Skin epidermis (tissue), 12 donors: Measurements from ENCODE around the gene COPS9.
A peak's percentile ranks its signal among the peaks of the same experiment; 100 is the strongest.

Source experiments
- H3K27ac ChIP-seq, 21 experiments: fragments of 200-600 bp; sonication (generic) in 11 of 21; one replicate each; pipeline ENCODE4 v1.5.0; 2020; ENCODE audit warnings: mild to moderate bottlenecking in 3 of 21, inconsistent platforms in 2 of 21, moderate library complexity in 2 of 21
- H3K4me3 ChIP-seq, 7 experiments: fragments of 200-600 bp; sonication (generic) in 2 of 7; one replicate each; pipeline ENCODE4 v1.5.0; 2020; ENCODE audit warnings: inconsistent platforms in 2 of 7, mild to moderate bottlenecking in 2 of 7, moderate library complexity in 1 of 7

The COPS9 gene

DNA sequence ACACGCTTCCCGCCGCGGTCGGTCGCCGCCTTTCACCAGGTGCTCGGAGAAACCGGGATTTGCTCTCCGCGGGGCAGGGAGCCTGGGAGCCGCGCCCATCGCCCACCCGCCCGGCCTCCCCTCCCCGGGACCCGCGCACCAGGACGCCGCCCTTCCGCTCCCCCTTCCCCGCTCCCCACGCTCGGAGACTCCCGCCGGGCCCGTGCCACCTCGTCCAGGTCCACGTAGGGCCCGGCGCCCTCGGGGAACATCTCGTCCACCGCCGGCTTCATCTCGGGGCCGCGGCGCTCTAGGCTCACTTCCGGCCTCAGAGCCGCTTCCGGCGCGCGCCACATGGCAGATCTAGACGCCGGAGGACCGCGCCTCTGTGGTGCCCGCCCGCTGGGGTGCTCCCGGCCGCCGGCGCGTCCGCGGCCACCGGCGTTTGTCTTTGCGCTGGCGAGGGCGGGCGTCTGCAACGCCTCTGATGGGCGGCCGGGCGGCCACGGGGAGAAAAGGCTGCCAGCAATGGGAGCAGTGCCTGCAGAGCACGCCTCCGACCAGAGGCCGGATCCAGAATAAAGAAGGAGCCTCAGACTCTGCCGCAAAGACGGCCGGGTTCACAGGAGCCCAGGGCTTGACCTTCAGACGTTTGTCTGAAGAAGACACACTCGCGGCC is at the start of gene COPS9:
Gene COPS9 (minus strand): TSS at position 293 of the 658 bp plus-strand sequence. CDS start 21 bp downstream, at position 272.
- peak within 1 kb of the TSS; percentile 77 to 100 (median 91) for H3K4me3 ChIP-seq
- H3K27ac ChIP-seq = peak within 1 kb of the TSS; percentile 27 to 94 (median 89)

DNA sequence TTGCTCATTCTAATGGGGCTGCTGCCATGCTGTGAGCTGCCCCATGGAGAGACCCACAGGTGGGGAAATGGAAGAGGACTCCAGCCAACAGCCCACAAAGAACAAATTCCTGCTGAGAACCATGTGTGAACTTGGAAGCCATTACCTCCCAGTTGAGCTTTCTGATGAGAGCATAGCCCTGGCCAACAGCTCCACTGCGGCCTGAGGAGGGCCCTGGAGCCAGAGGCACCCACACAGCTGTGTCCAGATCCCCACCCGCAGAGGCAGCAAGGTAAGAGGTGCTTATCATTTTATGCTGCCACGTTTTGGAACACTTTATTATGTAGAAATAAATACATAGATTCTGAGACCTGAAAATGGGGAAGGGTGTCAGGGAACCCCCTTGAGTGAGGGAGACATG is 48.6 kb upstream of the COPS9 start:
- Histone ChIP-seq H3K27ac (no peak overlapping the region), H3K4me3 (no peak overlapping the region)

DNA sequence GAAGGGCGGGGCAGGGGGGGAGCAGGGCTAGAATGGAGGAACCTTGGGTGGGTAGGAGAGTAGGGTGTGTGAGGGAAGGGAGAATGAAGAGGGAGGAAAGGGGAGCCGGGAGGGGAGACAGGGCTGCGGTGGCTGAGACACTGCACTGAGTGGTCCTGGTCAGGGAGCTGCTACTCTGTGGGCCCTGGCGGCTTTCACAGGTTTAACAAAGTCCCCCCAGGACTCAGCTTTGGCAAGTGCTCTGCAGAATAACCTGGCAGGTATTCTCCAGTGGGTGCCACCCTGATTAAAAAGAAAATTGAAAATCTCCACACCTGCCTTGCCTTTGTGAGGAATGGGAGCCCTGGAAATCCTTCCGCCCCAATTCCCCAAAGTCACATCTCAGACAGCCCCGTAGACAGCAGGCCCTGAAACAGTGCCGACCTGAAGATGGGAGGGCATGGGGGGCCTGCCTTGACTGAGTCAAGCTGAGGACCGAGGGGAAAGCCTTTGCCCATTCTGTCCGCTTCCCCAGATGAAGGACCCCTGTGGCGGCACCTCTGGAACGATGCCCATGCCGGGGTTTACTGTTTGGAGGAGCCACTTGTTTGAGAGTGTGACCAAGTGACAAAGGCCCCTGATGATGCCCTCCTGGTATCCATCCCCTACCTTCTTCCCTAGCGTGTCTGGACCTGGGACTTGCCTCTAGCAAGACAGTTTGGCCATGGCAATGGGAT is 47.9 kb upstream of the COPS9 start:
- no peak overlapping the region for H3K4me3 ChIP-seq
- no peak overlapping the region for H3K27ac ChIP-seq

DNA sequence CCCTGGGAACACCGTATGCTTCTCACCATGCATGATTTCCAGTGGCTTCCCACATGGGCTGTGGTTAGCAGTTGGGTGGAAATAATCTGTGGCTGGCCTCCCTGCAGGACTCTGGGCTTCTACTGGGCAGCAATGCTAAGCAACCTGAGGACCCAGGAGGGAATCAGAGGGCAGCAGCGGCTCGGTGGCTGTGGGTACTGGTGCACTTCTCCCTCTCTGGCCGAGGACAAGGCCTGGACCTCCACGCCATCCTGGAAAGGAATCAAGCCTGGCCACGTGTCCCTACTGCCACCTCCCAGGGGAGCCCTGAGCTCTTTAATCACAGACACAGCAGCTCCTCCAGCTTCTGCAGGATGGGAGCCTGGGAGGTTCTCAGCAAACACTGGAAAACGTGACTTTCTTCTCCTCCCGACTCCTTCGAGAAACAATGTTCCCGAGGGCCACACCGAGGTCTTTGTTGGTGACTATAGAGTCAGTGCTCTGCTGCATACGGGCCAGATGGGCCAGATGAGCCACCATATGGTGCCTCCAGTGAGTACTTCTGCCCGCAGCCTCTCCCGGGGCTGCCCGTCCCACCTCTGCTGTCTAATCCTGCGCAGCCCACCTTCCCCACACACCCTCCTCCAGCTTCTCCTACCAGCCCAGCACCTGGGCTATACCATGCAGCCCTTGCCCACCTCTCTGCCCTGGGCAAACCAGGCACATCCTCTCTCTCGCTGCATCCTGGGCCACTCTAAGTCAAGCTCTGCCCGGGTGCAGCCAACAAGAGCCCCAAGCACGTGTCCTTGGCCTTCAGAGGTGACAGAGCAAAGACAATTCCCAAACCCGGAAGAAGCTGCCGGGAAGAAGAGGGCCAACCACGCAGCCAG is 47.1 kb upstream of the COPS9 start:
- Histone ChIP-seq H3K4me3 (no peak overlapping the region), H3K27ac (no peak overlapping the region)

DNA sequence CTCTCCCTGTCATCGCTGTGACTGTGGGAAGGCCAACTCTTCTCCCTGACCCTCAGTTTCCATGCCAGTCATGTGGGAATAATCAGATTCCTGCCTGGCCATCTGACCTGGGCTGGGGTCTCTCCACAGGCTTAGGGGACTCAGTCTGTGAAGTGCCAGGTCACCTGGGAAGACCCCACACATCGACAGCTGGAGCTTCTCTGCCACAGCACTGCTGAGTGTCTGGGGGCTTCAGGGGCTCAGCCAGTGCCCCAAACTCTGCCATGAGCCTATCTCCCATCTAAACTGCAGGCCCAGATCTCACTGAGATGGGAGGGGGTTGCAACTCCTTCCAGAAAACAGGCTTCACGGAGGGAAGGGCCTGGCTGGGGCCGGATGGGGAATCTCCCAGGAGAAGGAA is 46.4 kb upstream of the COPS9 start:
- H3K27ac ChIP-seq = no peak overlapping the region
- H3K4me3 ChIP-seq = no peak overlapping the region

DNA sequence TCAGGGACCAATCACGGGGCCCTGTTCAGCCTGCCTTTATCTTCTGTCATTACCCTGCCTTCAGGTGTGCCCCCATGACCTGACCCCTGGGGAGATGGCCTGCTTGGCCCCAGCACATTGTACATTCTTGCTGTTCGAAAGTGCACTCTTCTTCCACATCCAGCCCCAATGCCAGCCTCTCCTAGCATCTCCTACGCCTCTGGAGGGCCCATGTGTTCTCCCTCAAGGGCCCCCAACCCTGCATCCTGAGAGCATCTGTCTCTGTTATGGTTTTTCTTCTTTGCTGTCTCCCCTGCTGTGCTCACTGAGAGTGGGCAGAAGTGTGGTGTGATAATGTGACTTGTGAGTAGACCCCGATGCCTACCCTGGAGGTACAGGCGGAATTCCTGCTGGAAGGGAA is 45.9 kb upstream of the COPS9 start:
- no peak overlapping the region for H3K4me3 ChIP-seq
- H3K27ac ChIP-seq = no peak overlapping the region

DNA sequence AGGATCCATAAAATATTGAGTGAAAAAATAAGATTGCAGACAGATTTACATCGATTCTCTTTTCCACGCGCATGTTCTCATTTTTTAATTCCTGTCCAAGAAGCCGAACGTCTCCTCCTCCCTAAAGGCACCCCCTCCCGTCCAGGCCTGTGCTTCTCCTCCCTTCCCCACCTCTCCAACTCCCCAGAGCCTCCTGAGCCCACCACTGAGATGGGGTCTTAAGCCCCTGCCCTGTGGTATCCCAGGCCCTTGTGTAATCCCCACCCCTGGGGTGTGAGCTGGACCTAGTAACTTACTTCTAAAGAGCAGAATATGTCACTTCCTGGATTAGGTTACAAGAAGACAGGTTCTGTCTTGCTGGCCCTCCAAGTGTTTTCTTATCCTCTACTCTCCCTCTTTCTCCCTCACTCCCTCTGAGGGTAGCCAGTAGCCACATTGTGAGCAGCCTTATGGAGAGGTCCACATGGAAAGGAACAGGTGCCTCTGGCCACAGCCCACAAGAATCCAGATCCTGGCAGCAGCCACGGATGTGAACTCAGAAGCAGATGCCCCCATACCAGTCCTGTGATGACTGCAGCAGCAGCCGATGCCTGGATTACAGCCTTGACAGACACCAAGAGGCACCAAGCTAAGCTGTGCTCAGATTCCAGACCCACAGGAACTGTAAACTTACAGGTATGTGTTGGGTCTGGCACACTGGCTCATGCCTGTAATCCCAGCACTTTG is 44.0 kb upstream of the COPS9 start:
- no peak overlapping the region for H3K27ac ChIP-seq
- H3K4me3 ChIP-seq = no peak overlapping the region

DNA sequence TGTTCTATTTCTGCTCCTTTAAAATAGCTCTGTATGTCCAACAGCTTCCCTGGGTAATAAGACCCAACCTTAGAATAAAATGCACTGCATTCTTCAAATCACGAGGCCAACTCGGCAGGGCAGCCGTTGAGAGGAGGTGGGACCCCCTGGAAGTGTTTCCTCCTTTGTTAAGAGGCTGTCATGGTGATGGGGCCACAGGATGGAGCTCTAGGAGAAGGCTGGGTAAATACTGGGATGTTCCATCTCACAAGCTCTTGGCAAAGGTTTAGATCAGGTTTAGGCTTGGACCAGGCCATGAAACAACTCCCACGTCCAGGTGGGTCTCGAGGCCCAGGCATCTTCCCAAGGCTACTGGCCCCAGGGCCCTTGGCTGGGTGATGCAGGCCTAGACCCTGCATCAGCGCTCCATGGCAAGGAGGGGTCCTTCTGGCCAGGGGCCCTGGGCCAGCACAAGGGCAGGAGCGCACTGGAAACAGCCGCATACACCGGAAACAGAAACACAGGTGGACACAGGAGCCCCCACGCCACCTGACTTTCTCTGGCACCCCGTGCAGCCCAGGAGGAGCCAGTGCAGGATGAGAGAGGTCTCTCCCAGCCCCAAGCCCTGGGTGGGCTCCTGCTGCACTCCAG is 43.2 kb upstream of the COPS9 start:
- Histone ChIP-seq H3K27ac (no peak overlapping the region), H3K4me3 (no peak overlapping the region)

DNA sequence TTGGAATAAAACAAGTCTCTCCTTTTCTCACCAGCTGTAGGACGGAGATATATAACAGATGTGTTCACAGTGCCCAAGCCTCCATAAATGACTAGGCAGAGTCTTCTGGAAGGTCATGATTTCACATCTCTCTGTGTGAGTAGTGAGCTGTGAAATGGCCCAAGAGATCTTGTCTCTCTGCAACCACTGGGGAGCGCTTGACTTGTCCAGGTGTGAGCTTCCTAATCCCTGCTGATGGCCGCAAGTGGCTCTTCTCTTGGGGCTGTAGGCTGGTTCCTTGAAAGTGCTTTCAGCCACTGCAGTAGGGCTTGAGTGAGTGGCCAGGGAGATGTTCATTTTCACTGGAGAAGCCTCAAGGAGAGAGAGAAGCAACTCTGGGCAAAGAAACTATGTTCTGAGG is 42.5 kb upstream of the COPS9 start:
- Histone ChIP-seq H3K4me3 (no peak overlapping the region), H3K27ac (no peak overlapping the region)

DNA sequence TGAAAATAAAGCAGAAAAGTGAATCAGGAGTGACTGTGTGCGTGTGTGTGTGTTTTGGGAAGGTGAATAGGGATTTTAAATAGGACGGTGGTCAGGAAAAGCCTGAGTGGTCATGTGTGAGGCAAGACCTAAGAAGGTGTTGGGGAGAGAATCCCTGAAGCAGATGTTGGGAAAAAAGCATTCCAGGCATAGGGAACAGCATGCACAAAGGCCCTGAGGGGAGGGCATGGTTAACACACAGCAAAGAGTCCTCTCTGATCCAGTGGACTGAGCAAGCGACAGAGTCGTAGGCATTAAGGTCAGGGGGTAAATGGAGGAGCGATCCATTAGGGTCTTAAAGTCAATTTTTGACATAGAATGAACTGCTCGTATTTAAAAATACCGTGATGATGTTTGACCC is 38.4 kb upstream of the COPS9 start:
- Histone ChIP-seq H3K27ac (no peak overlapping the region), H3K4me3 (no peak overlapping the region)

DNA sequence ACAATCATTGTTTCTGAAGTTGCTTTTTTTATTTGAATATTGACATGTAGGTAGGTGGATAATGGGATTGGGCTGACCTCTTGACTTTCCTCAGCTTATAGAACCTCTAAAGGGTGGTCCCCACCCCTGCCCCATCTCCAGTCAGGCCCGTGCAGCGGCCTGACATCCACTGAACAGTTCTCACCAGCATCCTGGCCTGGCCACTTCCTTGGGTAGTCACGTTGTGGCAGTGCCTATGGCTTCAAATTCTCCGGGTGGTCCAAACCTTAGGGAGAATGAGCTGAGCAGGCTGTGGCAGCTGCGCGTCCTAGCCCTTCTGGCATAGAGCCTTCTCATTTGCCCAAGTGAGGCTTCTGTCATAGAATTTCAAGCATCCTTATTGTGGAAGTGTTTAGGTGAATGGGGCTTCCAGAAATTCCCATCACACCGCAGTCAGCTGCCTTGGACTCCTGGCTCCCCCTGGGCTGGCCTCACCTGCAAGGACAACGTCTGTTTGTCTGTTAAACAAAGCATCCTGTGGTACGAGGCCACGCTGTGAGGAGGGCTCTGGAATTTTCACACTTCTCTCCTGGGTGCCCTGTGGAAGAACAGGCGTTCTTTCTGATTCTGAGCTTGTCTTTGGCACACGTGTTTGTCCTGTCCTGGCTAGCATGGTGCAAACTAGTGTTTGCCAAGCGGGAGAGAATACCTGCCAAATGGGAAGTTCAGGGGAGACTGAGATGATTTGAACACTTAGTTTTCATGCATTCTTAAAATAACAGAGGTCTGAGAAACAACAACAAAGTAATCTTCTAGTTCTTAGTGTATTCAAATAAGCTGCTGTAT is 36.2 kb upstream of the COPS9 start:
- Histone ChIP-seq H3K4me3 (no peak overlapping the region), H3K27ac (no peak overlapping the region)

DNA sequence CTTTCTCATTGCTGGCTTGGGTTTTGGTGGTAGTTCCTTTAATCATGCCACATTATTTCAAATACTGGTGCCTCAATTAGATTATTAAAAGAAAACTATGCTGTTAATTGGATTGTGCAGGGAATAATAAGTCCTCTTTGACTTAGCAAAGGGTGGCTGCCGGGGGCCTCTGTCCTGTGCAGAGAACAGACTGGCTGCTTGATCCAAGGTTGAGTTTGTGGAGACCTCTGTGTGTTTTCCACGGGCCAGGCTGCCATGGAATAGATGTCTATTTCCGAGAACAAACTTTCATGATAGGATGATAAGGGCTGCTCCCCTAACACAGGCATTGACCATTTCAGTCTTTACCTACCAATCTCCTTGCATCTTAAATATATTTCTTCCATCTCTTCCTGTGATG is 34.8 kb upstream of the COPS9 start:
- no peak overlapping the region for H3K4me3 ChIP-seq
- H3K27ac ChIP-seq = no peak overlapping the region

DNA sequence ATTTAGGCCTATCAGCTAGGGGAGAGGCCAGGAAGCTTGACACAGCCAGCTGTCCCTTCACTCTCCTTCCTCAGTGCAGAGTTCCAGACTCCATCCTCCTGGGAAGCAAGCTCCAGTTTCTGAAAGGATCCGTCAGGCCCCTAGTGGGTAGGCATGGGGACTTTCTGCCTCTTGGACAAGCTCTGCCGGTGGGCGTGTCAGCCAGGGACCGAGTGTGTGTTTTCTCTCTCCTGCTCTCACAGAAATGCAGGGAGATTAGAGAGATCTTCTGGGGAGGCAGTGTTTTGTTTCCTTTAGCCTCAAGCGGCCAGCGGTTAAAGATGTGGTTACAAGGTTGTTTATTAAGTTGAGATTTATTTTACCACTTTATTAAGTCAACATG is 34.2 kb upstream of the COPS9 start:
- Histone ChIP-seq H3K4me3 (no peak overlapping the region), H3K27ac (no peak overlapping the region)

DNA sequence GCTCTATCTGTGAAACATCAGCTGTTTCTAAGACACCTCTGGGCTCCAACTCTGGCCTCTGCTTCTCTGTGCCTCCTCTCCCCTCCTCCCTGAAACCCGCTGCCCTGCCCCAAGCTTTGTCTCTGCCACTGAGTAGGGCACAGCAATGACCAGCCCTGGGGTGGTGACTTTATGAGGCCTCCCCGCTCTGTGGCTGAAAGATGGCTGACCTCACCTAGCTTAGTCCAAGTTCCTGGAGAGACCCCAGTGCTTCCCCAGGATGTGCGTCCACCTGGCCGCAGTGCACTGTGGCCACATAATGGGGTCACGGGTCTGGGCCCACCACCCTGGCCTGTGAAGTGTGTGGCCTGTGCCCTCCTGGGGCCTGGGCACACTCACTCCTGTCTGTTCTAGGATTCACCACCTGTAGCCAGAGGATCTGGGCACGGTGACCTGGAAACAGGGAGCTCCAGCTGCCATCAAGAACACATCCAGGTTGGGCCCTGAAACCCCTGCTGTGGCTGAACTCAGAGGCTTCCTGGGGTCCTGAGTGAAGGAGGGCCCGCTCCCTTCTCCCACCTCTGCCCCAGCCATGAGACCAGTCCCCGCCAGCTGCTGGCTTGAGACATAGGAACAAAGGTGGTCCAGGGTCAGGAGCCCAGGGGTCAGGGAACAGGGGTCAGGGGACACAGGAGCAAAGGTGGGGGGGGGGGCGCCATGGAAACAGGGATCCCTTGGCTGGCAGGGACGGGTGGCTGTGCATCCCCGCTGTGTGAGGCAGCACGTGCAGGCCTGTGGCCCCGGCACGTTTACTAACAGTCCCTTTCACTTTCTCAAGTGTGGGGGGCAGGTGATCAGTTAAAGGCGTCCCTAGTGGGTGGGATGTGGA is 33.6 kb upstream of the COPS9 start:
- no peak overlapping the region for H3K27ac ChIP-seq
- no peak overlapping the region for H3K4me3 ChIP-seq

DNA sequence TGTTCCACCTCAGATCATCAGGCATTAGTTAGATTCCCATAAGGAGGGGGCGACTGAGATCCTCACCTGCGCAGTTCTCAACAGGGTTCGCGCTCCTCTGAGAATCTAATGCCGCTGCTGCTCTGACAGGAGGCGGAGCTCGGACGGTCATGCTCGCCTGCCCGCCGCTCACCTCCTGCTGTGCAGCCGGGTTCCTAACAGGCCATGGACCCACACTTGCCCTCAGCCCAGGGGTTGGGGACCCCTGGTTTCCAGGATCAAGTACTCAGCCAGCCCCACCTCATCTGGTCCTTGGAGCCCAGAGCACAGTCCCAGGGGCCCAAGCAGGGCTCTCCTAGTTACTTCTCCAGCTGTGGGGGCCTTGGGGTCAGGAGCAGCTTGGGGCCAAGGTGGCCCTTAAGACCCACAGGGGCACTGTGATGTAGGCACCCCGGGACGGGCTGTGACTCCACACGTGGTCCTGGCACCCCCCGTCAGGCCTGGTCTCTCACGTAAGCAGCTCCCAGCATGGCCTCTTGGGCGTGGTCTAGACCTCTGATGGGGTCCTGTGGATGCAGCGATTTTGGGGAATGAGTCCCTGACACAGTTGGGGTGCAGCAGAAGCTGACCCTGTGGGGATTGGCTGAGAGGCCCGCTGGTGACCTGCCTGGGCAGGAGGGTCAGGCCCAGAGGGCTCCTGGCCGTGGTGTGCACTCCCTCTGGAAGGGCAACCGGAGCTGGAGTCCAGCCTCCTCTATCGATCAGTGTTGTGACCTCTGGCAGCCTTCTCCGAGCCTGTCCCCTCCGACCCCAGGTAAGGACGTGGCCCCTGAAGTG is 32.6 kb upstream of the COPS9 start:
- H3K27ac ChIP-seq = no peak overlapping the region
- H3K4me3 ChIP-seq = no peak overlapping the region

DNA sequence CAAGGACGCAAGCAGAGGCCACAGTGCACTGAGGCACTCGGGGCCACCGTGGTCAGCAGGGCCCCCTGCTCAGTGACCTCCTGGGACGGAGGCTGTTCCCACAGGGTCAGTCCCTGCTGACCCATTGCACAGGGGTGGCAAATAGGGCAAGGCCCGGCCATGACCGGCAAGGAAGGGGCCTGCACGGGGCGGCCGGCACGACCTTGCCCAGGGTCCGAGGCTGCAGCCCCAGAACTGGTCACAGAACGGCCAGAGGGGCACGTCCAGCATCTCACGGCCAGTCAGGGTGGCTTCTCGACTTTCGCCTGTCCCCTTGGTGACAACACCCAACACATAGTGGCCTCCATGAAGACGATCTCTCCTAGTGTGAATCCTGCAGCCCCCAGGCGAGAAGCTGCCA is 31.9 kb upstream of the COPS9 start:
- Histone ChIP-seq H3K4me3 (no peak overlapping the region), H3K27ac (no peak overlapping the region)

DNA sequence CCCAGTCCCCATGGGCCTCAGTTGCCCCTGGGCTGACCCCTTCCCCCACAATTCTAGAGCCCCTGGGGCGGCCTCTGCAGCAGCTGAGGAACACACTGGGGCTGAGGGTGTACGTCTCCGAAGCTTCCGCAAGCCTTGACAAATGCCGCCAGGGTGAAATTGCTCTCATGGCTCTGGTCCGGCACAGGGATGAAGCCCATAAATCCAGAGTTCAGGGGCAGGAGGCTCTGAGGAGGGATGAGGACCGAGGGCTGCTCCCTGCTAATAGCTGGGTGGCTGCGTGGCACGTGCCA is 31.4 kb upstream of the COPS9 start:
- Histone ChIP-seq H3K4me3 (no peak overlapping the region), H3K27ac (no peak overlapping the region)
